Endothelial cell of umbilical vein (primary cell): ENCODE data around the gene RNF133. TPM values are rescaled to one million over a fixed set of nuclear protein-coding genes. Genes with fewer than 3 reads are reported as not detected.

Experiments
- BruUV-seq: library from RNA; stranded (reverse); fragments of 400-500 nt; replicated peaks from 2 replicates; lab custom pipeline; 2021; lab: Mats Ljungman, UMichigan
- CTCF ChIA-PET: fragments of 300-600, 350-600 bp; sonication (Branson Sonifier 250); formaldehyde crosslinking; loops from one replicate; lab custom pipeline; 2021; ENCODE audit warnings: antibody characterized with exemption, inconsistent platforms; lab: Charles Lee
- POLR2A ChIA-PET: fragments of 300-600, 350-600 bp; sonication (Branson Sonifier 250); formaldehyde crosslinking; loops from one replicate; lab custom pipeline; 2021; ENCODE audit warnings: antibody characterized with exemption, inconsistent platforms; lab: Charles Lee
- DNase-seq: peaks from one replicate; pipeline ENCODE4 v3.0.0-alpha.2; 2011; ENCODE audit warnings: low read depth, low spot score
- FAIRE-seq: peaks from 2 replicates; lab custom pipeline; 2011; peaks lifted over from hg19 to GRCh38; lab: Jason Lieb, UNC
- H2AFZ ChIP-seq: 2 replicates; pipeline ENCODE4 v1.6.0; 2012; ENCODE audit warnings: low read depth, low read length, control low read depth, inconsistent platforms
- H3K27ac ChIP-seq: 2 replicates; pipeline ENCODE4 v1.5.1; 2011; ENCODE audit warnings: low read depth, mild to moderate bottlenecking, control low read depth, low read length, moderate library complexity; ENCODE audit not compliant: insufficient read depth
- H3K27me3 ChIP-seq, 2 experiments: 2 replicates each; pipeline versions ENCODE4 v1.6.0 to v1.6.1; 2011; ENCODE audit warnings: low read length in 2 of 2, mixed read lengths in 1 of 2; ENCODE audit not compliant: control insufficient read depth in 2 of 2, insufficient read depth in 2 of 2
- H3K36me3 ChIP-seq, 2 experiments: 2 replicates in 1 of 2; 3 replicates in 1 of 2; pipeline ENCODE4 v1.5.1; 2011; ENCODE audit warnings: low read length in 2 of 2, mild to moderate bottlenecking in 1 of 2, moderate library complexity in 1 of 2; ENCODE audit not compliant: control insufficient read depth in 2 of 2, insufficient read depth in 2 of 2; ENCODE audit errors: extremely low read depth in 1 of 2
- H3K4me1 ChIP-seq: 3 replicates; pipeline ENCODE4 v1.5.1; 2011; ENCODE audit warnings: mild to moderate bottlenecking, low read length; ENCODE audit not compliant: control insufficient read depth, insufficient read depth; ENCODE audit errors: extremely low read depth
- H3K4me2 ChIP-seq: 2 replicates; pipeline ENCODE4 v1.6.1; 2011; ENCODE audit warnings: low read length, control low read depth, mixed read lengths; ENCODE audit not compliant: insufficient read depth
- H3K4me3 ChIP-seq, 3 experiments: fragments of 200-600 bp in 1 of 3; sonication (generic), shearing (Covaris generic) in 1 of 3; replicated peaks in 1 of 3; 2 replicates each; pipeline ENCODE4 v1.5.1; 2011 to 2016; ENCODE audit warnings: control low read depth in 3 of 3, low read length in 3 of 3, mild to moderate bottlenecking in 2 of 3, inconsistent platforms in 1 of 3, low read depth in 1 of 3, moderate library complexity in 1 of 3; ENCODE audit not compliant: insufficient read depth in 1 of 3
- H3K79me2 ChIP-seq: 2 replicates; pipeline ENCODE4 v1.6.0; 2012; ENCODE audit warnings: low read length, inconsistent platforms; ENCODE audit not compliant: control insufficient read depth, insufficient read depth
- H3K9ac ChIP-seq: replicated peaks from 2 replicates; pipeline ENCODE3; 2011; ENCODE audit warnings: low read length, control low read depth; ENCODE audit not compliant: insufficient read depth; ENCODE audit errors: extremely low read depth
- H3K9me1 ChIP-seq: replicated peaks from 3 replicates; pipeline ENCODE4 v1.6.0; 2011; ENCODE audit warnings: mild to moderate bottlenecking, low read length; ENCODE audit not compliant: control insufficient read depth, insufficient read depth; ENCODE audit errors: extremely low read depth
- H3K9me3 ChIP-seq: replicated peaks from 2 replicates; pipeline ENCODE4 v1.5.1; 2012; ENCODE audit warnings: low read length, inconsistent platforms; ENCODE audit not compliant: control insufficient read depth, insufficient read depth
- H4K20me1 ChIP-seq: replicated peaks from 2 replicates; pipeline ENCODE3; 2011; ENCODE audit warnings: mild to moderate bottlenecking, low read length; ENCODE audit not compliant: control insufficient read depth, insufficient read depth; ENCODE audit errors: extremely low read depth
- EZH2 ChIP-seq: IDR thresholded peaks from 2 replicates; pipeline ENCODE4 v1.6.1; 2012; ENCODE audit warnings: borderline replicate concordance, low read depth, mild to moderate bottlenecking, moderate library complexity, low read length, inconsistent platforms; ENCODE audit not compliant: severe bottlenecking
- FOS ChIP-seq: IDR thresholded peaks from 2 replicates; pipeline ENCODE4 v1.6.1; 2011; ENCODE audit warnings: mild to moderate bottlenecking, low read length, moderate library complexity, borderline replicate concordance; ENCODE audit not compliant: insufficient read depth
- GATA2 ChIP-seq: IDR thresholded peaks from 2 replicates; pipeline ENCODE4 v1.7.0; 2011; ENCODE audit warnings: low read depth, mild to moderate bottlenecking, moderate library complexity, mixed read lengths, low read length; ENCODE audit not compliant: insufficient read length, insufficient read depth
- JUN ChIP-seq: IDR thresholded peaks from 2 replicates; pipeline ENCODE4 v1.6.1; 2011; ENCODE audit warnings: borderline replicate concordance, low read depth; ENCODE audit not compliant: insufficient read length, insufficient read depth
- MAX ChIP-seq: IDR thresholded peaks from 2 replicates; pipeline ENCODE4 v1.6.1; 2011; ENCODE audit not compliant: insufficient read depth, insufficient read length
- MYC ChIP-seq: IDR thresholded peaks from one replicate; pipeline ENCODE4 v1.6.1; 2011; ENCODE audit warnings: mild to moderate bottlenecking, low read depth, low read length
- POLR2A ChIP-seq: IDR thresholded peaks from 2 replicates; pipeline ENCODE4 v1.6.1; 2012; ENCODE audit warnings: low read depth, mild to moderate bottlenecking, control low read depth, low read length
- POLR2AphosphoS5 ChIP-seq: IDR thresholded peaks from 2 replicates; pipeline ENCODE4 v1.6.1; 2012; ENCODE audit warnings: low read depth, mild to moderate bottlenecking, control low read depth, low read length, moderate library complexity; ENCODE audit not compliant: insufficient read depth
- dilution Hi-C: fragments of 300-500 bp; cut with MboI; formaldehyde crosslinking; loops from one replicate; pipeline ENCODE4 v1.15.0; 2019; ENCODE audit warnings: low sequenced_read_pairs; ENCODE audit not compliant: extremely low pct_ligation_motif_present
- intact Hi-C: fragments of 100-400 bp; cut with micrococcal nuclease; formaldehyde crosslinking; loops from one replicate; pipeline ENCODE4 v1.10.0; 2022
- polyA plus RNA-seq, 4 experiments: library from polyadenylated mRNA; depleted of rRNA in 3 of 4; stranded (reverse) in 3 of 4; unstranded in 1 of 4; fragments of >200 nt; gene quantifications; 2 replicates each; pipeline versions ENCODE4 v1.2.1 to v1.2.3, GENCODE V29; 2011 to 2012; ENCODE audit warnings: missing spikeins in 1 of 4
- total RNA-seq: library from RNA; stranded (reverse); gene quantifications from 2 replicates; pipeline ENCODE4 v1.2.3, GENCODE V29; 2021
- TF ChIP-seq, protein P1 (sequence below), 2 donors: IDR thresholded peaks; 1 replicate in 1 of 2; 2 replicates in 1 of 2; pipeline ENCODE4 v1.5.1; 2011; ENCODE audit warnings: low read length in 2 of 2, mild to moderate bottlenecking in 2 of 2, moderate library complexity in 2 of 2, control low read depth in 1 of 2, inconsistent platforms in 1 of 2, low read depth in 1 of 2; ENCODE audit not compliant: insufficient read depth in 1 of 2; ENCODE audit errors: extremely low read depth in 1 of 2

RNF133 gene
- total and polyA plus RNA-seq, 2 donors (not counting 3 experiments of a cell fraction or from before 2014, with no cell fraction given): 0.93 TPM; not detected in 1

- H2AFZ ChIP-seq: no peak overlapping the region
- CTCF ChIA-PET: no interaction called here
- dilution Hi-C loops: no loop called here
- intact Hi-C loops: no loop called here
- H3K4me2 ChIP-seq: no peak overlapping the region
- H4K20me1 ChIP-seq: no peaks in the 10 kb centered on the region
- H3K9me3 ChIP-seq: no peaks in the 10 kb centered on the region
- no peak overlapping the region for H3K9ac ChIP-seq
- DNase-seq (peak; percentile 87), FAIRE-seq (peak; percentile 56)
- no peaks in the 10 kb centered on the region for H3K27me3 ChIP-seq
- peaks cover 4% of the 10 kb centered on the region for H3K4me1 ChIP-seq
- H3K27ac ChIP-seq: no peak overlapping the region
- no peak overlapping the region for H3K4me3 ChIP-seq
- H3K36me3 ChIP-seq: no peaks in the 10 kb centered on the region
- POLR2A ChIA-PET: no interaction called here
- no peaks in the 10 kb centered on the region for H3K79me2 ChIP-seq
- TF ChIP-seq EZH2: no peak
- TF ChIP-seq MAX: no peak
- no peak for TF ChIP-seq MYC
- BruUV-seq: no TSS peak
- H3K9me1 ChIP-seq: no peaks in the 10 kb centered on the region
Measured at GRCh38 chr7:122674502-122674901, 24.4 kb downstream of the RNF133 start.

DNA sequence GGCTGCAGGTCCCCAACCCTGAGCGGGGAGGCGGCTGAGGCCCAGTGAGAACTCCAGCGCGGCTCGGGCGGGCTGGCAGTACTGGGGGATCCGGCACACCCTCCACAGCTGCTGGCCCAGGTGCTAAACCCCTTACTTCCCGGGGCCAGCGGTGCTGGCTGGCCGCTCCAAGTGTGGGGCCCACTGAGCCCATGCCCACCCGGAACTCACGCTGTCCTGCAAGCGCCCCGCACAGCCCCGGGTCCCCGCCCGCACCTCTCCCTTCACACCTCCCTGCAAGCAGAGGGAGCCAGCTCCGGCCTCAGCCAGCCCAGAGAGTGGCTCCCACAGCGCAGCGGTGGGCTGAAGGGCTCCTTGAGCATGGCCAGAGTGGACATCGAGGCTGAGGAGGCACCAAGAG lies 25.0 kb downstream of the RNF133 start:
- Histone ChIP-seq H3K9ac (no peak overlapping the region), H2AFZ (no peak overlapping the region), H3K27ac (no peak overlapping the region), H3K4me1 (peaks cover 4% of the 10 kb centered on the region), H3K9me1 (no peaks in the 10 kb centered on the region), H3K79me2 (no peaks in the 10 kb centered on the region), H3K4me3 (no peak overlapping the region), H3K27me3 (no peaks in the 10 kb centered on the region), H3K36me3 (no peaks in the 10 kb centered on the region), H3K4me2 (no peak overlapping the region), H3K9me3 (no peaks in the 10 kb centered on the region), H4K20me1 (no peaks in the 10 kb centered on the region)
- ChIA-PET CTCF (no interaction called here), POLR2A (no interaction called here)
- intact Hi-C loops (no loop called here), dilution Hi-C loops (no loop called here)
- FAIRE-seq (no peak), DNase-seq (no peak)
- TF ChIP-seq, protein P1, sequence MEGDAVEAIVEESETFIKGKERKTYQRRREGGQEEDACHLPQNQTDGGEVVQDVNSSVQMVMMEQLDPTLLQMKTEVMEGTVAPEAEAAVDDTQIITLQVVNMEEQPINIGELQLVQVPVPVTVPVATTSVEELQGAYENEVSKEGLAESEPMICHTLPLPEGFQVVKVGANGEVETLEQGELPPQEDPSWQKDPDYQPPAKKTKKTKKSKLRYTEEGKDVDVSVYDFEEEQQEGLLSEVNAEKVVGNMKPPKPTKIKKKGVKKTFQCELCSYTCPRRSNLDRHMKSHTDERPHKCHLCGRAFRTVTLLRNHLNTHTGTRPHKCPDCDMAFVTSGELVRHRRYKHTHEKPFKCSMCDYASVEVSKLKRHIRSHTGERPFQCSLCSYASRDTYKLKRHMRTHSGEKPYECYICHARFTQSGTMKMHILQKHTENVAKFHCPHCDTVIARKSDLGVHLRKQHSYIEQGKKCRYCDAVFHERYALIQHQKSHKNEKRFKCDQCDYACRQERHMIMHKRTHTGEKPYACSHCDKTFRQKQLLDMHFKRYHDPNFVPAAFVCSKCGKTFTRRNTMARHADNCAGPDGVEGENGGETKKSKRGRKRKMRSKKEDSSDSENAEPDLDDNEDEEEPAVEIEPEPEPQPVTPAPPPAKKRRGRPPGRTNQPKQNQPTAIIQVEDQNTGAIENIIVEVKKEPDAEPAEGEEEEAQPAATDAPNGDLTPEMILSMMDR (IDR thresholded peaks at IDR 0.05; ENCODE audit: extremely low read depth in 1 of 2, insufficient read depth in 1 of 2, low read depth in 1 of 2, low read length in 2 of 2): no peak
- TF ChIP-seq POLR2AphosphoS5 (no peak), MYC (no peak), EZH2 (no peak), GATA2 (no peak), POLR2A (no peak), JUN (no peak), FOS (no peak), MAX (no peak)
- no TSS peak for BruUV-seq
